Endothelial cell of umbilical vein (primary cell): Measurements from ENCODE around the gene TMLHE. TPM values are rescaled to one million over a fixed set of nuclear protein-coding genes. Genes with fewer than 3 reads are reported as not detected.

Source experiments
- BruUV-seq: library from RNA; stranded (reverse); fragments of 400-500 nt; replicated peaks from 2 replicates; lab custom pipeline; 2021; lab: Mats Ljungman, UMichigan
- CTCF ChIA-PET: fragments of 300-600, 350-600 bp; sonication (Branson Sonifier 250); formaldehyde crosslinking; loops from one replicate; lab custom pipeline; 2021; ENCODE audit warnings: antibody characterized with exemption, inconsistent platforms; lab: Charles Lee
- POLR2A ChIA-PET: fragments of 300-600, 350-600 bp; sonication (Branson Sonifier 250); formaldehyde crosslinking; loops from one replicate; lab custom pipeline; 2021; ENCODE audit warnings: antibody characterized with exemption, inconsistent platforms; lab: Charles Lee
- DNase-seq: peaks from one replicate; pipeline ENCODE4 v3.0.0-alpha.2; 2011; ENCODE audit warnings: low read depth, low spot score
- FAIRE-seq: peaks from 2 replicates; lab custom pipeline; 2011; peaks lifted over from hg19 to GRCh38; lab: Jason Lieb, UNC
- H2AFZ ChIP-seq: 2 replicates; pipeline ENCODE4 v1.6.0; 2012; ENCODE audit warnings: low read depth, low read length, control low read depth, inconsistent platforms
- H3K27ac ChIP-seq: 2 replicates; pipeline ENCODE4 v1.5.1; 2011; ENCODE audit warnings: low read depth, mild to moderate bottlenecking, control low read depth, low read length, moderate library complexity; ENCODE audit not compliant: insufficient read depth
- H3K27me3 ChIP-seq, 2 experiments: 2 replicates each; pipeline versions ENCODE4 v1.6.0 to v1.6.1; 2011; ENCODE audit warnings: low read length in 2 of 2, mixed read lengths in 1 of 2; ENCODE audit not compliant: control insufficient read depth in 2 of 2, insufficient read depth in 2 of 2
- H3K36me3 ChIP-seq, 2 experiments: 2 replicates in 1 of 2; 3 replicates in 1 of 2; pipeline ENCODE4 v1.5.1; 2011; ENCODE audit warnings: low read length in 2 of 2, mild to moderate bottlenecking in 1 of 2, moderate library complexity in 1 of 2; ENCODE audit not compliant: control insufficient read depth in 2 of 2, insufficient read depth in 2 of 2; ENCODE audit errors: extremely low read depth in 1 of 2
- H3K4me1 ChIP-seq: 3 replicates; pipeline ENCODE4 v1.5.1; 2011; ENCODE audit warnings: mild to moderate bottlenecking, low read length; ENCODE audit not compliant: control insufficient read depth, insufficient read depth; ENCODE audit errors: extremely low read depth
- H3K4me2 ChIP-seq: 2 replicates; pipeline ENCODE4 v1.6.1; 2011; ENCODE audit warnings: low read length, control low read depth, mixed read lengths; ENCODE audit not compliant: insufficient read depth
- H3K4me3 ChIP-seq, 3 experiments: fragments of 200-600 bp in 1 of 3; sonication (generic), shearing (Covaris generic) in 1 of 3; replicated peaks in 1 of 3; 2 replicates each; pipeline ENCODE4 v1.5.1; 2011 to 2016; ENCODE audit warnings: control low read depth in 3 of 3, low read length in 3 of 3, mild to moderate bottlenecking in 2 of 3, inconsistent platforms in 1 of 3, low read depth in 1 of 3, moderate library complexity in 1 of 3; ENCODE audit not compliant: insufficient read depth in 1 of 3
- H3K79me2 ChIP-seq: 2 replicates; pipeline ENCODE4 v1.6.0; 2012; ENCODE audit warnings: low read length, inconsistent platforms; ENCODE audit not compliant: control insufficient read depth, insufficient read depth
- H3K9ac ChIP-seq: replicated peaks from 2 replicates; pipeline ENCODE3; 2011; ENCODE audit warnings: low read length, control low read depth; ENCODE audit not compliant: insufficient read depth; ENCODE audit errors: extremely low read depth
- H3K9me1 ChIP-seq: replicated peaks from 3 replicates; pipeline ENCODE4 v1.6.0; 2011; ENCODE audit warnings: mild to moderate bottlenecking, low read length; ENCODE audit not compliant: control insufficient read depth, insufficient read depth; ENCODE audit errors: extremely low read depth
- H3K9me3 ChIP-seq: replicated peaks from 2 replicates; pipeline ENCODE4 v1.5.1; 2012; ENCODE audit warnings: low read length, inconsistent platforms; ENCODE audit not compliant: control insufficient read depth, insufficient read depth
- H4K20me1 ChIP-seq: replicated peaks from 2 replicates; pipeline ENCODE3; 2011; ENCODE audit warnings: mild to moderate bottlenecking, low read length; ENCODE audit not compliant: control insufficient read depth, insufficient read depth; ENCODE audit errors: extremely low read depth
- CTCF ChIP-seq, 2 donors: IDR thresholded peaks; 1 replicate in 1 of 2; 2 replicates in 1 of 2; pipeline ENCODE4 v1.5.1; 2011; ENCODE audit warnings: low read length in 2 of 2, mild to moderate bottlenecking in 2 of 2, moderate library complexity in 2 of 2, control low read depth in 1 of 2, inconsistent platforms in 1 of 2, low read depth in 1 of 2; ENCODE audit not compliant: insufficient read depth in 1 of 2; ENCODE audit errors: extremely low read depth in 1 of 2
- EZH2 ChIP-seq: IDR thresholded peaks from 2 replicates; pipeline ENCODE4 v1.6.1; 2012; ENCODE audit warnings: borderline replicate concordance, low read depth, mild to moderate bottlenecking, moderate library complexity, low read length, inconsistent platforms; ENCODE audit not compliant: severe bottlenecking
- FOS ChIP-seq: IDR thresholded peaks from 2 replicates; pipeline ENCODE4 v1.6.1; 2011; ENCODE audit warnings: mild to moderate bottlenecking, low read length, moderate library complexity, borderline replicate concordance; ENCODE audit not compliant: insufficient read depth
- GATA2 ChIP-seq: IDR thresholded peaks from 2 replicates; pipeline ENCODE4 v1.7.0; 2011; ENCODE audit warnings: low read depth, mild to moderate bottlenecking, moderate library complexity, mixed read lengths, low read length; ENCODE audit not compliant: insufficient read length, insufficient read depth
- JUN ChIP-seq: IDR thresholded peaks from 2 replicates; pipeline ENCODE4 v1.6.1; 2011; ENCODE audit warnings: borderline replicate concordance, low read depth; ENCODE audit not compliant: insufficient read length, insufficient read depth
- MYC ChIP-seq: IDR thresholded peaks from one replicate; pipeline ENCODE4 v1.6.1; 2011; ENCODE audit warnings: mild to moderate bottlenecking, low read depth, low read length
- POLR2A ChIP-seq: IDR thresholded peaks from 2 replicates; pipeline ENCODE4 v1.6.1; 2012; ENCODE audit warnings: low read depth, mild to moderate bottlenecking, control low read depth, low read length
- POLR2AphosphoS5 ChIP-seq: IDR thresholded peaks from 2 replicates; pipeline ENCODE4 v1.6.1; 2012; ENCODE audit warnings: low read depth, mild to moderate bottlenecking, control low read depth, low read length, moderate library complexity; ENCODE audit not compliant: insufficient read depth
- dilution Hi-C: fragments of 300-500 bp; cut with MboI; formaldehyde crosslinking; loops from one replicate; pipeline ENCODE4 v1.15.0; 2019; ENCODE audit warnings: low sequenced_read_pairs; ENCODE audit not compliant: extremely low pct_ligation_motif_present
- intact Hi-C: fragments of 100-400 bp; cut with micrococcal nuclease; formaldehyde crosslinking; loops from one replicate; pipeline ENCODE4 v1.10.0; 2022
- polyA plus RNA-seq, 4 experiments: library from polyadenylated mRNA; depleted of rRNA in 3 of 4; stranded (reverse) in 3 of 4; unstranded in 1 of 4; fragments of >200 nt; gene quantifications; 2 replicates each; pipeline versions ENCODE4 v1.2.1 to v1.2.3, GENCODE V29; 2011 to 2012; ENCODE audit warnings: missing spikeins in 1 of 4
- total RNA-seq: library from RNA; stranded (reverse); gene quantifications from 2 replicates; pipeline ENCODE4 v1.2.3, GENCODE V29; 2021
- TF ChIP-seq, protein P1 (sequence below): IDR thresholded peaks from 2 replicates; pipeline ENCODE4 v1.6.1; 2011; ENCODE audit not compliant: insufficient read depth, insufficient read length

TMLHE gene
- total and polyA plus RNA-seq, 2 donors (not counting 3 experiments of a cell fraction or from before 2014, with no cell fraction given) = 6.3 to 12.1 TPM

GRCh38 chrX:155535866-155536265, 76.9 kb downstream of the TMLHE start:
- Histone ChIP-seq H3K9me1 (no peaks in the 10 kb centered on the region), H3K9ac (no peak overlapping the region), H3K27me3 (no peaks in the 10 kb centered on the region), H2AFZ (no peak overlapping the region), H3K4me2 (no peak overlapping the region), H3K4me3 (no peak overlapping the region), H3K79me2 (no peaks in the 10 kb centered on the region), H3K4me1 (no peaks in the 10 kb centered on the region), H3K9me3 (no peaks in the 10 kb centered on the region), H3K27ac (no peak overlapping the region), H4K20me1 (no peaks in the 10 kb centered on the region), H3K36me3 (no peaks in the 10 kb centered on the region)
- BruUV-seq = no TSS peak
- ChIA-PET POLR2A (no interaction called here), CTCF (no interaction called here)
- FAIRE-seq (no peak), DNase-seq (no peak)
- TF ChIP-seq GATA2 (no peak), POLR2A (no peak), EZH2 (no peak), CTCF (IDR thresholded peaks at IDR 0.05; ENCODE audit: extremely low read depth in 1 of 2, insufficient read depth in 1 of 2, low read depth in 1 of 2, low read length in 2 of 2) (no peak), MYC (no peak), FOS (no peak), JUN (no peak), POLR2AphosphoS5 (no peak)
- TF ChIP-seq, protein P1, sequence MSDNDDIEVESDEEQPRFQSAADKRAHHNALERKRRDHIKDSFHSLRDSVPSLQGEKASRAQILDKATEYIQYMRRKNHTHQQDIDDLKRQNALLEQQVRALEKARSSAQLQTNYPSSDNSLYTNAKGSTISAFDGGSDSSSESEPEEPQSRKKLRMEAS = no peak
- dilution Hi-C loops = no loop called here
- intact Hi-C loops = no loop called here
